Activated naive CD8-positive, alpha-beta T cell (primary cell): ENCODE measurements around the gene THSD8.
"Not testable (repeated sequence)": the region's sequence is repeated elsewhere in the genome, so short reads cannot be mapped to it uniquely, and the experiment has no call there.

Source experiments
- H3K27ac Mint-ChIP-seq: one replicate; pipeline ENCODE4 v1.8.0; 2021; ENCODE audit warnings: mixed read lengths
- H3K27me3 Mint-ChIP-seq: one replicate; pipeline ENCODE4 v1.8.0; 2021; ENCODE audit warnings: mixed read lengths
- H3K36me3 Mint-ChIP-seq: one replicate; pipeline ENCODE4 v1.8.0; 2021; ENCODE audit warnings: mixed read lengths
- H3K4me1 Mint-ChIP-seq: one replicate; pipeline ENCODE4 v1.8.0; 2021; ENCODE audit warnings: low read depth, mixed read lengths
- H3K4me3 Mint-ChIP-seq: one replicate; pipeline ENCODE4 v1.8.0; 2021; ENCODE audit warnings: mild to moderate bottlenecking, mixed read lengths
- H3K9me3 Mint-ChIP-seq: one replicate; pipeline ENCODE4 v1.8.0; 2021; ENCODE audit warnings: low read depth, mixed read lengths

The THSD8 gene

GRCh38 chr19:12817810-12818209, 15.9 kb downstream of the THSD8 start:
- not testable (repeated sequence) for H3K36me3 Mint-ChIP-seq, H3K4me3 Mint-ChIP-seq, H3K9me3 Mint-ChIP-seq, H3K27ac Mint-ChIP-seq, H3K27me3 Mint-ChIP-seq, H3K4me1 Mint-ChIP-seq

DNA sequence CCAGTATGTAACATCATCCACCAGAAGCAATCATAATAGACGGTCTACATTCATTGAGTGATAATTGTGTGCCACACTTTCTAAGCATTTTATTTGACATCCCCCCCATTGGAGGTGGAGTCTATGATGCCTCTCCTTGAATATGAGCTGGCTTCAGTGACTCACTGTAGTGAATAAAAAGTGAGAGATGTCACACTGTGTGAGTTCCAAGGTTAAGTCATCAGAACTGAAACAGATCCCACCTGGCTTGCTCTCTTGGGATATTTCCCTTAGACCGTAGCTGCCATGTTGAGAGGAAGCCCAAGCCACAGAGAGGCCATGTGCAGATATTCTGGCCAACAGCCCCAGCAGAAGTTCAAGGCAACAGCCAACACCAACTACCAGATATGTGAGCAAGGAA, 19.9 kb downstream of the THSD8 start:
- Mint-ChIP-seq H3K4me1 (peaks cover 8% of the 10 kb centered on the region), H3K36me3 (peaks cover 5% of the 10 kb centered on the region), H3K27me3 (peaks cover 17% of the 10 kb centered on the region), H3K9me3 (no peaks in the 10 kb centered on the region), H3K4me3 (no peak overlapping the region), H3K27ac (no peak overlapping the region)

- H3K4me3 Mint-ChIP-seq, result peak overlapping the region; percentile 57
- H3K9me3 Mint-ChIP-seq, result no peaks in the 10 kb centered on the region
- no peak overlapping the region for H3K27ac Mint-ChIP-seq
- H3K27me3 Mint-ChIP-seq, result peaks cover 27% of the 10 kb centered on the region
- H3K4me1 Mint-ChIP-seq, result peaks cover 8% of the 10 kb centered on the region
- H3K36me3 Mint-ChIP-seq, result peaks cover 3% of the 10 kb centered on the region
Measured at GRCh38 chr19:12825254-12826131, 23.6 kb downstream of the THSD8 start.

DNA sequence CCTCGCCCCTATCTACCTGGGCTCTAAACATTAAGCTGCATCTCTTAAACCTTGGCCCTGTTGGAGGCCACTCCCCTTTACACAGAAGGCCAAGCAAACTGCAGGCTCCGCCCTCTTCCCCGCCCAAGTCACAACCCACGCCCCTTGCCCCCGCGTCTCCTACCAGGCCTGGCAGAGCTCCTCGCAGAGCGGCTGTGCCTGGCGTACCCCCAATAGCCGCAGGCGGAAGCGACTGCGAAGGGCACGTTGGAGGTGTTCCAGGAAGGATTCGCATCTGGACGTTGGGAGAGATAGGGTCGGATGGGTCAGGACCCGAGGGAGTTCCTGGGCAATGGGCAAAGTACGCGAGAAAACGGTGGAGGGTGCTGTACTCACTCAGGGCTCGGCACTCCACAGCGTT, 26.6 kb downstream of the THSD8 start:
- Mint-ChIP-seq H3K4me3 (no peak overlapping the region), H3K36me3 (peaks cover 2% of the 10 kb centered on the region), H3K27ac (no peak overlapping the region), H3K4me1 (peaks cover 21% of the 10 kb centered on the region), H3K27me3 (peaks cover 47% of the 10 kb centered on the region), H3K9me3 (no peaks in the 10 kb centered on the region)

GRCh38 chr19:12833418-12833737, 31.5 kb downstream of the THSD8 start:
- H3K27me3 Mint-ChIP-seq, result peaks cover 55% of the 10 kb centered on the region

GRCh38 chr19:12833738-12834565, 32.1 kb downstream of the THSD8 start:
- Mint-ChIP-seq H3K9me3 (no peaks in the 10 kb centered on the region), H3K27me3 (peaks cover 55% of the 10 kb centered on the region), H3K27ac (no peak overlapping the region), H3K36me3 (peaks cover 2% of the 10 kb centered on the region), H3K4me3 (peak overlapping the region; percentile 71), H3K4me1 (peaks cover 29% of the 10 kb centered on the region)

More at GRCh38 chr19:12833418-12833737, 31.5 kb downstream of the THSD8 start:
- H3K27ac Mint-ChIP-seq, result peak overlapping the region; percentile 28
- H3K36me3 Mint-ChIP-seq, result peaks cover 2% of the 10 kb centered on the region
- H3K4me3 Mint-ChIP-seq, result peak overlapping the region; percentile 48
- H3K4me1 Mint-ChIP-seq, result peaks cover 28% of the 10 kb centered on the region
- no peaks in the 10 kb centered on the region for H3K9me3 Mint-ChIP-seq

GRCh38 chr19:12834566-12834943, 32.7 kb downstream of the THSD8 start, which contains the start of gene RTBDN:
TSS of gene RTBDN (minus strand) at chr19:12834579. CDS start at chr19:12829979, 4,600 bp downstream.
- H3K36me3 Mint-ChIP-seq, result peaks cover 5% of the 10 kb centered on the region
- peaks cover 58% of the 10 kb centered on the region for H3K27me3 Mint-ChIP-seq
- H3K4me1 Mint-ChIP-seq, result peaks cover 35% of the 10 kb centered on the region
- no peaks in the 10 kb centered on the region for H3K9me3 Mint-ChIP-seq
- H3K27ac Mint-ChIP-seq, result no peak within 1 kb of the TSS
- H3K4me3 Mint-ChIP-seq, result peak within 1 kb of the TSS; percentile 71

- H3K4me1 Mint-ChIP-seq, result peaks cover 36% of the 10 kb centered on the region
- peak overlapping the region; percentile 71 for H3K4me3 Mint-ChIP-seq
- H3K27ac Mint-ChIP-seq, result no peak overlapping the region
- H3K27me3 Mint-ChIP-seq, result peaks cover 59% of the 10 kb centered on the region
- peaks cover 5% of the 10 kb centered on the region for H3K36me3 Mint-ChIP-seq
- no peaks in the 10 kb centered on the region for H3K9me3 Mint-ChIP-seq
Measured at GRCh38 chr19:12834976-12835757, 33.3 kb downstream of the THSD8 start.

DNA sequence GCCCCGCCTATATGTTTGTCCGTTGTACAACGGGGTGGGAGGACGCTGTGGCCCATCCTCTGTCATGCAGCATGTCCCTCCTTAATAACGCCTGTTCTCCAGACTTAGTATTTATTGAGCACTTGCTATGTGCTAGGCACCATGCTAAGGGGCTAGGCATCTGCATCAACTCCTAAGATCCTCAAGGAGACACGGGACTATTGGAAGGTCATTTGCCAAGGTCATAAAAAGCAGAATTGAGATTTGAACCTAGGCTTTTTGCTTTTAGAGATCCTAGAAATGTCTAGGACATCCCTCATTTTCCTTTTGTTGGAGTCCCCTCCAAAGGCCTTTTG, 34.6 kb downstream of the THSD8 start:
- Mint-ChIP-seq H3K27me3 (peaks cover 58% of the 10 kb centered on the region), H3K27ac (no peak overlapping the region), H3K36me3 (peaks cover 5% of the 10 kb centered on the region), H3K4me1 (peaks cover 47% of the 10 kb centered on the region), H3K4me3 (no peak overlapping the region), H3K9me3 (no peaks in the 10 kb centered on the region)

- Mint-ChIP-seq H3K36me3 (peaks cover 3% of the 10 kb centered on the region), H3K27me3 (peaks cover 57% of the 10 kb centered on the region), H3K27ac (no peak overlapping the region), H3K9me3 (no peaks in the 10 kb centered on the region), H3K4me3 (peak overlapping the region; percentile 38), H3K4me1 (peaks cover 48% of the 10 kb centered on the region)
Measured at GRCh38 chr19:12837225-12837624, 35.4 kb downstream of the THSD8 start.

GRCh38 chr19:12838182-12838885, 36.5 kb downstream of the THSD8 start, which contains the start of gene MAST1:
TSS of gene MAST1 (plus strand) at chr19:12838515. CDS start at chr19:12838573, 58 bp downstream.
- H3K4me3 Mint-ChIP-seq, result peak within 1 kb of the TSS; percentile 84
- H3K9me3 Mint-ChIP-seq, result no peaks in the 10 kb centered on the region
- peaks cover 42% of the 10 kb centered on the region for H3K4me1 Mint-ChIP-seq
- H3K27ac Mint-ChIP-seq, result no peak within 1 kb of the TSS
- peaks cover 59% of the 10 kb centered on the region for H3K27me3 Mint-ChIP-seq
- peaks cover 3% of the 10 kb centered on the region for H3K36me3 Mint-ChIP-seq

DNA sequence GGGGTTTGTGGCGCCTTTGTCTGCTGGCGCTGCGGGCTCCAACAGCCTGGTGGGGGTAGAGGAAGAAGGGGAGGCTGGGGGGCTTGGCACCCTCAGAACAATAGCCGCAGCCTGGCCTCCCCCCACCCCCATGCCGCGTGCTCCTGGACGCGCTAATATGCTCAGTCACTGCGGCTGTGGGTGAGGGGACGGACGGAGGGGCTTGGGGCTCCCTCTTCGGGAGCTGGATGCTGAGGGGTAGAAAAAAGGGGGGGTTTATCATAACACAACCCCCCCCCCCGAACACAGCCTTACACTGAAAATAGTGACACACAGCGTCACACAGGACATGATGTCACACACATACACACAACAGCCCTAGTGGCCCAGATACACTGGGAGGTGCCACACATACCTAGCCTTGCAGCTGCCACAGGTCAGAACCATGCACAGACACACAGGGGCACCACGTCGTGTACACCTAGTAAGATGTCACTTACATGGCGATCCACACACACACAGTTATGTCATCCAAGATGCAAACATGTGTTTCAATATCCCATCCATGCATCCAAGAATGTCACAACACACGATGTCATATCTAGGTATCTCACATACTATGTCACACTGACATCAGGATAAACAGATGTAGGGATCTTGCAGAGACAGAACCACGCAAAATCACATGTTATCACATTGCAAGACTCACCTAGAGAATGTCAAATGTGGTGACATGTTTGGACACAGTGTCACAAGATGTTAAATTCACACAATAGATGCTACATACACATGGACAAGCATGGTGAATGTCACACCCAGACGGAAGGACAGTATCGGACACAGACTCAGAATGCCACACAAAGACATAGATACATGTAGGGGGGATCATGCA, 37.3 kb downstream of the THSD8 start:
- no peak overlapping the region for H3K27ac Mint-ChIP-seq
- H3K27me3 Mint-ChIP-seq, result peaks cover 60% of the 10 kb centered on the region
- H3K4me1 Mint-ChIP-seq, result peaks cover 41% of the 10 kb centered on the region
- H3K9me3 Mint-ChIP-seq, result no peaks in the 10 kb centered on the region
- peak overlapping the region; percentile 84 for H3K4me3 Mint-ChIP-seq
- H3K36me3 Mint-ChIP-seq, result peaks cover 3% of the 10 kb centered on the region
